MM.1S (cell line): Measurements from ENCODE around the gene RSRC1.

Experiments
- EZH2 ChIP-seq: fragments of 300-600 bp; sonication (generic); optimal IDR thresholded peaks from 2 replicates; pipeline ENCODE3; 2017; ENCODE audit warnings: low read depth, mild to moderate bottlenecking, antibody characterized with exemption, low read length, mixed read lengths
- EZH2phosphoT487 ChIP-seq: fragments of 300-600 bp; sonication (generic); IDR thresholded peaks from 2 replicates; pipeline ENCODE4 v1.6.1; 2018; ENCODE audit warnings: antibody characterized with exemption, low read length
- TF ChIP-seq, protein P1 (sequence below): fragments of 300-600 bp; sonication (generic); IDR thresholded peaks from 2 replicates; pipeline ENCODE4 v1.5.1; 2016; ENCODE audit warnings: antibody characterized with exemption, low read length, mixed read lengths

GRCh38 chr3:158098834-158099424 lies 11.0 kb upstream of the RSRC1 start:
- TF ChIP-seq, protein P1, sequence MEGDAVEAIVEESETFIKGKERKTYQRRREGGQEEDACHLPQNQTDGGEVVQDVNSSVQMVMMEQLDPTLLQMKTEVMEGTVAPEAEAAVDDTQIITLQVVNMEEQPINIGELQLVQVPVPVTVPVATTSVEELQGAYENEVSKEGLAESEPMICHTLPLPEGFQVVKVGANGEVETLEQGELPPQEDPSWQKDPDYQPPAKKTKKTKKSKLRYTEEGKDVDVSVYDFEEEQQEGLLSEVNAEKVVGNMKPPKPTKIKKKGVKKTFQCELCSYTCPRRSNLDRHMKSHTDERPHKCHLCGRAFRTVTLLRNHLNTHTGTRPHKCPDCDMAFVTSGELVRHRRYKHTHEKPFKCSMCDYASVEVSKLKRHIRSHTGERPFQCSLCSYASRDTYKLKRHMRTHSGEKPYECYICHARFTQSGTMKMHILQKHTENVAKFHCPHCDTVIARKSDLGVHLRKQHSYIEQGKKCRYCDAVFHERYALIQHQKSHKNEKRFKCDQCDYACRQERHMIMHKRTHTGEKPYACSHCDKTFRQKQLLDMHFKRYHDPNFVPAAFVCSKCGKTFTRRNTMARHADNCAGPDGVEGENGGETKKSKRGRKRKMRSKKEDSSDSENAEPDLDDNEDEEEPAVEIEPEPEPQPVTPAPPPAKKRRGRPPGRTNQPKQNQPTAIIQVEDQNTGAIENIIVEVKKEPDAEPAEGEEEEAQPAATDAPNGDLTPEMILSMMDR: no peak
- TF ChIP-seq EZH2: no peak
- TF ChIP-seq EZH2phosphoT487: no peak
